Fibroblast of lung (primary cell): ENCODE measurements around the gene DBX2. TPM values are rescaled to one million over a fixed set of nuclear protein-coding genes. Genes with fewer than 3 reads are reported as not detected.
"Not testable (repeated sequence)": the region's sequence is repeated elsewhere in the genome, so short reads cannot be mapped to it uniquely, and the experiment has no call there.

Experiments used
- DNase-seq, 2 donors: peaks; one replicate each; pipeline versions ENCODE4 v3.0.0 to v3.0.0-alpha.2; 2010; ENCODE audit warnings: low read depth in 2 of 2
- H2AFZ ChIP-seq: 2 replicates; pipeline ENCODE4 v1.5.1; 2012; ENCODE audit warnings: low read length, control low read depth, inconsistent platforms
- H3K27ac ChIP-seq: 2 replicates; pipeline ENCODE4 v1.5.1; 2011; ENCODE audit warnings: low read length, control low read depth; ENCODE audit not compliant: insufficient read depth
- H3K27me3 ChIP-seq: 2 replicates; pipeline ENCODE4 v1.5.1; 2011; ENCODE audit warnings: mild to moderate bottlenecking, low read length; ENCODE audit not compliant: control insufficient read depth, insufficient read depth
- H3K36me3 ChIP-seq: 2 replicates; pipeline ENCODE4 v1.5.1; 2011; ENCODE audit warnings: low read length; ENCODE audit not compliant: control insufficient read depth, insufficient read depth
- H3K4me1 ChIP-seq: 2 replicates; pipeline ENCODE4 v1.5.1; 2011; ENCODE audit warnings: low read length; ENCODE audit not compliant: control insufficient read depth, insufficient read depth; ENCODE audit errors: extremely low read depth
- H3K4me2 ChIP-seq: 2 replicates; pipeline ENCODE4 v1.5.1; 2011; ENCODE audit warnings: low read length, control low read depth; ENCODE audit not compliant: insufficient read depth; ENCODE audit errors: extremely low read depth
- H3K4me3 ChIP-seq, 4 experiments: fragments of 200-600 bp in 1 of 4; sonication (generic) in 1 of 4; replicated peaks in 1 of 4; 2 replicates each; pipeline ENCODE4 v1.5.1; 2011 to 2016; ENCODE audit warnings: low read length in 4 of 4, low read depth in 3 of 4, mild to moderate bottlenecking in 3 of 4, control low read depth in 2 of 4, inconsistent platforms in 1 of 4, mixed read lengths in 1 of 4; ENCODE audit not compliant: insufficient read depth in 1 of 4; ENCODE audit errors: control extremely low read depth in 1 of 4
- H3K79me2 ChIP-seq: 2 replicates; pipeline ENCODE4 v1.5.1; 2012; ENCODE audit warnings: mild to moderate bottlenecking, low read length, inconsistent platforms; ENCODE audit not compliant: control insufficient read depth, insufficient read depth
- H3K9ac ChIP-seq: 2 replicates; pipeline ENCODE4 v1.5.1; 2011; ENCODE audit warnings: mild to moderate bottlenecking, low read length, control low read depth; ENCODE audit not compliant: insufficient read depth
- H3K9me3 ChIP-seq: 2 replicates; pipeline ENCODE4 v1.5.1; 2012; ENCODE audit warnings: low read depth, low read length; ENCODE audit not compliant: control insufficient read depth, insufficient read depth
- H4K20me1 ChIP-seq: 2 replicates; pipeline ENCODE4 v1.5.1; 2011; ENCODE audit warnings: low read length; ENCODE audit not compliant: control insufficient read depth, insufficient read depth; ENCODE audit errors: extremely low read depth
- CTCF ChIP-seq, 2 donors: IDR thresholded peaks in 1 of 2; conservative IDR thresholded peaks in 1 of 2; 1 replicate in 1 of 2; 2 replicates in 1 of 2; pipeline ENCODE4 v1.5.1; 2011 to 2012; ENCODE audit warnings: low read length in 2 of 2, control low read depth in 1 of 2, inconsistent platforms in 1 of 2, low read depth in 1 of 2, mild to moderate bottlenecking in 1 of 2
- EZH2 ChIP-seq: IDR thresholded peaks from 2 replicates; pipeline ENCODE4 v1.5.1; 2012; ENCODE audit warnings: low read length, control low read depth, mild to moderate bottlenecking; ENCODE audit errors: missing control alignments
- polyA plus RNA-seq, 2 donors: library from polyadenylated mRNA; depleted of rRNA in 1 of 2; stranded (reverse) in 1 of 2; unstranded in 1 of 2; fragments of >200 nt; gene quantifications; 2 replicates each; pipeline ENCODE4 v1.2.1, GENCODE V29; 2011 to 2012; ENCODE audit warnings: missing spikeins in 1 of 2
- total RNA-seq: library from RNA; depleted of rRNA; stranded (reverse); fragments of >200 nt; gene quantifications from 2 replicates; pipeline ENCODE4 v1.2.1, GENCODE V29; 2014

DBX2 gene
- total and polyA plus RNA-seq, 2 donors (not counting 1 experiment from before 2014, with no cell fraction given) = not detected

- H4K20me1 ChIP-seq = no peaks in the 10 kb centered on the region
- H3K9ac ChIP-seq = no peak overlapping the region
- H3K4me3 ChIP-seq = no peak overlapping the region
- no peaks in the 10 kb centered on the region for H3K4me1 ChIP-seq
- DNase-seq = no peak
- no peaks in the 10 kb centered on the region for H3K9me3 ChIP-seq
- H2AFZ ChIP-seq = no peak overlapping the region
- H3K36me3 ChIP-seq = no peaks in the 10 kb centered on the region
- TF ChIP-seq CTCF (conservative IDR thresholded peaks at IDR 0.05 in 1 of 2, IDR thresholded peaks at IDR 0.05 in 1 of 2; ENCODE audit: low read depth in 1 of 2, low read length in 2 of 2) = no peak
- TF ChIP-seq EZH2 = no peak
- no peaks in the 10 kb centered on the region for H3K27me3 ChIP-seq
- no peak overlapping the region for H3K27ac ChIP-seq
- H3K4me2 ChIP-seq = no peak overlapping the region
- no peaks in the 10 kb centered on the region for H3K79me2 ChIP-seq
These were observed 42.2 kb upstream of the DBX2 start for GRCh38 chr12:45093051-45093450.

GRCh38 chr12:45089411-45090075 is 38.6 kb upstream of the DBX2 start:
- DNase-seq = no peak
- Histone ChIP-seq H3K4me1 (no peaks in the 10 kb centered on the region), H2AFZ (no peak overlapping the region), H3K4me2 (no peak overlapping the region), H3K27me3 (no peaks in the 10 kb centered on the region), H3K27ac (no peak overlapping the region), H3K79me2 (no peaks in the 10 kb centered on the region), H4K20me1 (no peaks in the 10 kb centered on the region), H3K9me3 (no peaks in the 10 kb centered on the region), H3K4me3 (no peak overlapping the region), H3K9ac (no peak overlapping the region), H3K36me3 (no peaks in the 10 kb centered on the region)
- TF ChIP-seq EZH2 = no peak

DNA sequence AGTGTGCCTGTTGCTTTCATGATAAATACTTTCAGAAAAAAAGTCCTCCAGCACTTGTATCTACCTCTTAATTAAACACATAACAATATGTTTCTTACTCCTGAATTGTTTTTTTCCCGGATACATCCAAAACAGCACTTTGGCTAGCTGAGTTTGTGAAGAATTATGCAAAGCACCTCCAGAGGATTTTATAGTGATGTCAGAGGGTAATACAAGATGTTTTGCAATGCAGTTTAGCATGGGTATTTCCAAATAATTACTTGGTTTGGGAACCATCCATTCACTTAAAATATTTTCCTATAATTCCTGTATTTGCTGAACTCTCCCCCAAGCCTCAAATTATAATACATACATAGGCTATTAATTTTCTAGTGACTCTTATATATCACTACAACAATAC is 37.7 kb upstream of the DBX2 start:
- Histone ChIP-seq H3K27me3 (no peaks in the 10 kb centered on the region), H3K9me3 (no peaks in the 10 kb centered on the region), H3K79me2 (no peaks in the 10 kb centered on the region), H3K4me1 (no peaks in the 10 kb centered on the region), H3K36me3 (no peaks in the 10 kb centered on the region), H3K4me3 (no peak overlapping the region), H3K4me2 (no peak overlapping the region), H4K20me1 (no peaks in the 10 kb centered on the region), H2AFZ (no peak overlapping the region), H3K27ac (no peak overlapping the region), H3K9ac (no peak overlapping the region)
- DNase-seq = no peak
- TF ChIP-seq CTCF (conservative IDR thresholded peaks at IDR 0.05 in 1 of 2, IDR thresholded peaks at IDR 0.05 in 1 of 2; ENCODE audit: low read depth in 1 of 2, low read length in 2 of 2) (no peak), EZH2 (no peak)

DNA sequence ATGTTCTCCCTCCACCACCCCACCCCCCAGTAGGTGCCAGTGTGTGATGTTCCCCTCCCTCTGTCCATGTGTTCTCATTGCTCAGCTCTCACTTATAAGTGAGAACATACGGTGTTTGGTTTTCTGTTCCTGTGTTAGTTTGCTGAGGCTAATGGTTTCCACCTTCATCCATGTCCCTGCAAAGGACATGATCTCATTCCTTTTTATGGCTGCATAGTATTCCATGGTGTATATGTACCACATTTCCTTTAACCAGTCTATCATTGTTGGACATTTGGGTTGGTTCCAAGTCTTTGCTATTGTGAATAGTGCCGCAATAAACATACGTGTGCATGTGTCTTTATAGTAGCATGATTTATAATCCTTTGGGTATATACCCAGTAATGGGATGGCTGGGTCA is 33.3 kb upstream of the DBX2 start:
- not testable (repeated sequence) for H3K36me3 ChIP-seq, H3K4me1 ChIP-seq, H3K27ac ChIP-seq, H3K27me3 ChIP-seq, DNase-seq, H3K4me3 ChIP-seq, H2AFZ ChIP-seq, H3K9me3 ChIP-seq, H3K4me2 ChIP-seq, H3K9ac ChIP-seq, H4K20me1 ChIP-seq, H3K79me2 ChIP-seq
